PC-3 (cell line): ENCODE data around the gene ARHGAP26. TPM values are rescaled to one million over a fixed set of nuclear protein-coding genes. Genes with fewer than 3 reads are reported as not detected.

Experiments used
- ATAC-seq: fragments of 200-7000 bp; cut with Tn5 transposase; 2 replicates; pipeline ENCODE4 v1.9.1; 2020; ENCODE audit warnings: mild to moderate bottlenecking, moderate library complexity
- BruUV-seq: library from RNA; stranded (reverse); fragments of 400-500 nt; replicated peaks from 2 replicates; lab custom pipeline; 2021; lab: Mats Ljungman, UMichigan
- CTCF ChIA-PET: fragments of 300-600 bp; sonication (Branson Sonifier 250); formaldehyde crosslinking; loops from one replicate; lab custom pipeline; 2022; ENCODE audit warnings: antibody characterized with exemption; lab: Charles Lee
- POLR2A ChIA-PET: fragments of 300-600 bp; sonication (Branson Sonifier 250); formaldehyde crosslinking; loops from one replicate; lab custom pipeline; 2022; ENCODE audit warnings: antibody characterized with exemption; ENCODE audit not compliant: unreplicated experiment; lab: Charles Lee
- DNase-seq: peaks from one replicate; pipeline ENCODE4 v3.0.0-alpha.2; 2015
- H2AFZ ChIP-seq: fragments of 300-600 bp; sonication (generic); 2 replicates; pipeline ENCODE4 v1.6.0; 2016; ENCODE audit warnings: antibody characterized with exemption, low read length
- H3F3A ChIP-seq: fragments of 300-600 bp; sonication (generic); one replicate; pipeline ENCODE4 v1.6.0; 2017; ENCODE audit warnings: antibody characterized with exemption, low read length, control low read depth, mild to moderate bottlenecking; ENCODE audit not compliant: unreplicated experiment
- H3K27ac ChIP-seq: fragments of 300-600 bp; sonication (generic); 2 replicates; pipeline ENCODE4 v1.5.1; 2016; ENCODE audit warnings: mild to moderate bottlenecking, low read length
- H3K27me3 ChIP-seq: fragments of 300-600 bp; sonication (generic); 2 replicates; pipeline ENCODE4 v1.6.1; 2016; ENCODE audit warnings: low read length, mixed read lengths
- H3K36me3 ChIP-seq: fragments of 300-600 bp; sonication (generic); 2 replicates; pipeline ENCODE4 v1.6.1; 2016; ENCODE audit warnings: low read depth, mixed run types, low read length, mixed read lengths
- H3K4me1 ChIP-seq: fragments of 300-600 bp; sonication (generic); 2 replicates; pipeline ENCODE4 v1.5.1; 2016; ENCODE audit warnings: low read length; ENCODE audit not compliant: insufficient read depth
- H3K4me2 ChIP-seq: fragments of 300-600 bp; sonication (generic); 2 replicates; pipeline ENCODE4 v1.6.0; 2016; ENCODE audit warnings: low read length
- H3K4me3 ChIP-seq: fragments of 300-600 bp; sonication (generic); 2 replicates; pipeline ENCODE4 v1.5.1; 2016; ENCODE audit warnings: mild to moderate bottlenecking, low read length, mixed read lengths
- H3K79me2 ChIP-seq: fragments of 300-600 bp; sonication (generic); 2 replicates; pipeline ENCODE4 v1.6.1; 2017; ENCODE audit warnings: low read length, mixed read lengths
- H3K9ac ChIP-seq: fragments of 300-600 bp; sonication (generic); 2 replicates; pipeline ENCODE4 v1.6.0; 2016; ENCODE audit warnings: mild to moderate bottlenecking, low read length
- H3K9me2 ChIP-seq: fragments of 300-600 bp; sonication (generic); replicated peaks from 2 replicates; pipeline ENCODE4 v1.6.1; 2016; ENCODE audit warnings: mixed run types, low read length, mixed read lengths
- H3K9me3 ChIP-seq: fragments of 300-600 bp; sonication (generic); 2 replicates; pipeline ENCODE4 v1.6.1; 2016; ENCODE audit warnings: low read length, mixed read lengths
- H4K20me1 ChIP-seq: fragments of 300-600 bp; sonication (generic); 2 replicates; pipeline ENCODE4 v1.6.1; 2016; ENCODE audit warnings: low read length, mixed read lengths
- EZH2 ChIP-seq: fragments of 300-600 bp; sonication (generic); IDR thresholded peaks from one replicate; pipeline ENCODE4 v1.6.1; 2017; ENCODE audit warnings: antibody characterized with exemption, mild to moderate bottlenecking, low read length; ENCODE audit not compliant: unreplicated experiment
- EZH2phosphoT487 ChIP-seq: fragments of 300-600 bp; sonication (generic); IDR thresholded peaks from 2 replicates; pipeline ENCODE4 v1.6.1; 2018; ENCODE audit warnings: mild to moderate bottlenecking, antibody characterized with exemption, low read length, borderline replicate concordance
- intact Hi-C: fragments of 100-400 bp; cut with micrococcal nuclease; formaldehyde crosslinking; loops from 2 replicates; pipeline ENCODE4 v1.9.0; 2023
- total RNA-seq: library from RNA; depleted of rRNA; stranded (reverse); fragments of >200 nt; gene quantifications from 2 replicates; pipeline ENCODE4 v1.2.3, GENCODE V29; 2014
- TF ChIP-seq, protein P1 (sequence below): fragments of 300-600 bp; sonication (generic); conservative IDR thresholded peaks from 2 replicates; pipeline ENCODE4 v1.5.1; 2017; ENCODE audit warnings: antibody characterized with exemption, low read depth, mild to moderate bottlenecking, low read length

ARHGAP26 gene
- total RNA-seq, 1 experiment from 2014 or later: 11.7 TPM

DNA sequence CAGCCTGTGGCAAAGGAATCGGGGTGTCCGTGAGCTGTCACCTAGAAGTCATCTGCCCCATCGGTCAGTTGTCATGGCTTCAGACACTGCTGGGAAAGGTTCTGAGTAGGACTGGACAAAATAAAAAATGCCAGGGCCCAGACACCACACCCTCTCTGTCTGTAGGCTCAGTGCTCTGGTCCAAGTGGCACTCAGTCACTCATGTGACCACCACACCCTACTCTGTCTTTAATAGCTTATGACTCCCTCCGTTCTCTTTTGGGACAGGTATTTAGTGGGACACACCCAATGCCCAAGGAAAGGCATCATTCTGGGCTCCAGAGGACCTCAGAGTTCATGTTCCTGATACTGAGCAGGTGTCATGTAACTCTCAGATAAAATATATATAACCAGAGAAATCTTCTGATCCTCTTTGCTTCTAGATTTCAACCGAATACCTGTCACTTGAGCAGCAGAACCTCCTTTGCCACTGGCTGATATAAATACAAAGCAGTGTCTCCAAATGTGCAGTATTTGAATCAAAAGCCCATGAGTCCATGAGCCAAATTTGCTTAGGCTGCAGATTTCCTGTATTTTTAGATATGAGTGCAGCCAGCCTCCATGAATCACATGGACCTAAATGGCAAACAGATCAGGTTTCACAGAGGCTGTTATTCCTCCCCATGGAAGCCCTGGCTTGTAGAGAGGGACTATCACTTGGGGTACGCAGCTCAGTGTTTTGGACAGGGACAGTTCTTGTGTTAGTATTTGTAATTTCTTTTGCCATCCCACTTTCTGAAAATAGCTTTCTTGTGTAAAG lies 272.0 kb downstream of the ARHGAP26 start:
- Histone ChIP-seq H3K9me2 (no peaks in the 10 kb centered on the region), H3K36me3 (no peaks in the 10 kb centered on the region), H2AFZ (no peak overlapping the region), H3K27ac (peak overlapping the region; percentile 65), H3F3A (no peaks in the 10 kb centered on the region), H3K79me2 (no peaks in the 10 kb centered on the region), H3K4me2 (0 out of 2 replicates have a peak overlapping the region, but pooled peaks have one; percentile 4), H3K4me3 (no peak overlapping the region), H4K20me1 (no peaks in the 10 kb centered on the region), H3K9me3 (no peaks in the 10 kb centered on the region), H3K27me3 (no peaks in the 10 kb centered on the region), H3K4me1 (peaks cover 35% of the 10 kb centered on the region), H3K9ac (no peak overlapping the region; the same call in 1 of the 2 replicates)
- ATAC-seq: peak; percentile 60
- CTCF ChIA-PET: no interaction called here
- TF ChIP-seq, protein P1, sequence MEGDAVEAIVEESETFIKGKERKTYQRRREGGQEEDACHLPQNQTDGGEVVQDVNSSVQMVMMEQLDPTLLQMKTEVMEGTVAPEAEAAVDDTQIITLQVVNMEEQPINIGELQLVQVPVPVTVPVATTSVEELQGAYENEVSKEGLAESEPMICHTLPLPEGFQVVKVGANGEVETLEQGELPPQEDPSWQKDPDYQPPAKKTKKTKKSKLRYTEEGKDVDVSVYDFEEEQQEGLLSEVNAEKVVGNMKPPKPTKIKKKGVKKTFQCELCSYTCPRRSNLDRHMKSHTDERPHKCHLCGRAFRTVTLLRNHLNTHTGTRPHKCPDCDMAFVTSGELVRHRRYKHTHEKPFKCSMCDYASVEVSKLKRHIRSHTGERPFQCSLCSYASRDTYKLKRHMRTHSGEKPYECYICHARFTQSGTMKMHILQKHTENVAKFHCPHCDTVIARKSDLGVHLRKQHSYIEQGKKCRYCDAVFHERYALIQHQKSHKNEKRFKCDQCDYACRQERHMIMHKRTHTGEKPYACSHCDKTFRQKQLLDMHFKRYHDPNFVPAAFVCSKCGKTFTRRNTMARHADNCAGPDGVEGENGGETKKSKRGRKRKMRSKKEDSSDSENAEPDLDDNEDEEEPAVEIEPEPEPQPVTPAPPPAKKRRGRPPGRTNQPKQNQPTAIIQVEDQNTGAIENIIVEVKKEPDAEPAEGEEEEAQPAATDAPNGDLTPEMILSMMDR: no peak
- TF ChIP-seq EZH2 (no peak), EZH2phosphoT487 (no peak)
- POLR2A ChIA-PET: no interaction called here
- DNase-seq: peak; percentile 49
- BruUV-seq: no TSS peak
- intact Hi-C loops: no loop called here

DNA sequence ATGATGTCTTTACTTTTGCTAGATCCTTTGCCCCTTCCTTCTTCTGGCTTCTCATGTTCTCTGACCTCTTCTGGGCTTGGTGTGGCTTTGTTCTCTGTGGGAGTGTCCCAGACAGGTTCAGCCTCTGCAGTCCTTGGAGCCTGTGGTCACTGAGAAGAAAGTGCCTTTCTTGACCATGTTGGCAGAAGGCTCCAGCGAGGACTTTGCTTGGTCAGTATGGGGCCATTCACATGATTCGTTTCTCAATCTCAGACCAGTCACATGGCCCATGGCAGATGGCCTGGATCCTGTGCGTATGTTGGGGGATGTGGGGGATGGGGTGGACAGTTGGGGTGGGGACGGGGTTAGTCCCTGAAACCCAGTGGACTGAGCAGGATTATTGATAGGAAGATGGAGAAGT lies 274.1 kb downstream of the ARHGAP26 start:
- Histone ChIP-seq H3K4me3 (no peak overlapping the region), H3K4me1 (peaks cover 21% of the 10 kb centered on the region), H3K27ac (no peak overlapping the region), H3K36me3 (no peaks in the 10 kb centered on the region), H3K27me3 (no peaks in the 10 kb centered on the region), H3K9me3 (no peaks in the 10 kb centered on the region), H3K79me2 (no peaks in the 10 kb centered on the region), H3K4me2 (no peak overlapping the region), H2AFZ (no peak overlapping the region), H3K9me2 (no peaks in the 10 kb centered on the region), H3F3A (no peaks in the 10 kb centered on the region), H4K20me1 (no peaks in the 10 kb centered on the region), H3K9ac (no peak overlapping the region)
- DNase-seq (no peak), ATAC-seq (no peak)
- ChIA-PET CTCF (no interaction called here), POLR2A (no interaction called here)
- no TSS peak for BruUV-seq
- TF ChIP-seq EZH2phosphoT487: no peak
- TF ChIP-seq EZH2: no peak
- intact Hi-C loops: no loop called here

DNA sequence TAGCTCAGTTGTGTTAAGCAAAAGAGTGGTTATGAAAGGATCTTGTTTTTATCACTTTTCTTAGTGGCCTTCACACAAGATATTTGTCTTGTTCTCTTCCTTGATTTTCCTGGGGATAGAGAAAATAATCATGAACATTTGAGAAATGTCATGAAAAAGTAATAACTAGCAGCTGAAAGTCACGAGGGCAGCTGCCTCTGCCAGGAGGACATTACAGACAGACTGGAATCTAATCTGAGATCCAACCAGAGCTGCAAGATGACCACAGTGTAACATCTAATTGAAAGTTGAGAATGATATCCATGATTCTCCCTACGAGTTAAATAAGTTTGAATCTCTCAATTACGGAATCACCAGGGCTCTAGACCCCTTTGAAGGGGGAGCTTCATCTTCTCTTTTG lies 274.9 kb downstream of the ARHGAP26 start:
- ATAC-seq: no peak
- ChIA-PET CTCF (no interaction called here), POLR2A (no interaction called here)
- H3K9me3 ChIP-seq: no peaks in the 10 kb centered on the region
- H4K20me1 ChIP-seq: no peaks in the 10 kb centered on the region
- TF ChIP-seq EZH2phosphoT487: no peak
- TF ChIP-seq, protein P1: no peak
- no peak for TF ChIP-seq EZH2
- no peak overlapping the region for H3K4me2 ChIP-seq
- intact Hi-C loops: no loop called here
- H3K9ac ChIP-seq: no peak overlapping the region
- no TSS peak for BruUV-seq
- no peaks in the 10 kb centered on the region for H3K36me3 ChIP-seq
- H3K4me1 ChIP-seq: peaks cover 15% of the 10 kb centered on the region
- DNase-seq: no peak
- H2AFZ ChIP-seq: no peak overlapping the region
- no peaks in the 10 kb centered on the region for H3K27me3 ChIP-seq
- no peaks in the 10 kb centered on the region for H3K9me2 ChIP-seq
- H3K79me2 ChIP-seq: no peaks in the 10 kb centered on the region
- H3K4me3 ChIP-seq: no peak overlapping the region
- no peak overlapping the region for H3K27ac ChIP-seq
- H3F3A ChIP-seq: no peaks in the 10 kb centered on the region
